ENCODE measurements around the gene OIP5. TPM values are rescaled to one million over a fixed set of nuclear protein-coding genes. Genes with fewer than 3 reads are reported as not detected.

OIP5 gene
- total RNA-seq, 1 donor from 2014 or later, result 0.62 TPM

GRCh38 chr15:41336549-41336948, 4.2 kb upstream of the OIP5 start:
- POLR2A ChIA-PET, result no interaction called here
- no peak overlapping the region for H3K4me3 Mint-ChIP-seq

GRCh38 chr15:41334293-41335120, 2.1 kb upstream of the OIP5 start:
- CTCF ChIA-PET, result no interaction called here
- POLR2A ChIA-PET, result interaction anchor here (2.2 to 2.5 kb wide), 2 partner anchors 43 to 51 kb away, joined by 14 to 21 read pairs; no protein-coding TSS in a partner anchor
- DNase-seq (no peak), ATAC-seq (ENCODE audit: low read depth) (no peak)
- no peak for TF ChIP-seq CTCF (IDR thresholded peaks at IDR 0.05)
- peak overlapping the region; percentile 71 for H3K27ac Mint-ChIP-seq
- no peaks in the 10 kb centered on the region for H3K9me3 Mint-ChIP-seq
- intact Hi-C loops (cut with micrococcal nuclease), result no loop called here
- peaks cover 9% of the 10 kb centered on the region for H3K36me3 Mint-ChIP-seq (ENCODE audit: low read depth)
- H3K4me3 Mint-ChIP-seq, result peak overlapping the region; percentile 100
- peaks cover 34% of the 10 kb centered on the region for H3K4me1 Mint-ChIP-seq
- H3K27me3 Mint-ChIP-seq, result no peaks in the 10 kb centered on the region

More at GRCh38 chr15:41336549-41336948, 4.2 kb upstream of the OIP5 start:
- no peak overlapping the region for H3K27ac Mint-ChIP-seq
- no peak for DNase-seq
- H3K4me1 Mint-ChIP-seq, result peaks cover 35% of the 10 kb centered on the region
- TF ChIP-seq CTCF (IDR thresholded peaks at IDR 0.05), result no peak
- ATAC-seq (ENCODE audit: low read depth), result no peak
- no peaks in the 10 kb centered on the region for H3K27me3 Mint-ChIP-seq
- peaks cover 9% of the 10 kb centered on the region for H3K36me3 Mint-ChIP-seq (ENCODE audit: low read depth)
- CTCF ChIA-PET, result no interaction called here
- H3K9me3 Mint-ChIP-seq, result no peaks in the 10 kb centered on the region
- intact Hi-C loops (cut with micrococcal nuclease), result no loop called here

GRCh38 chr15:41333026-41333562, 703 bp upstream of the OIP5 start:
- peak overlapping the region; percentile 97 for H3K27ac Mint-ChIP-seq
- ChIA-PET CTCF (interaction anchor here (0.8 to 1.6 kb wide), 5 partner anchors 45 to 429 kb away, joined by 3 to 7 read pairs (median 3); partner anchors contain the start of genes CHP1 and EXD1), POLR2A (interaction anchor here (0.5 to 2.5 kb wide), 10 partner anchors 9 to 217 kb away, joined by 3 to 24 read pairs (median 4); partner anchors contain the start of genes CHP1, EXD1 and INO80)
- peak overlapping the region; percentile 100 for H3K4me3 Mint-ChIP-seq
- no peaks in the 10 kb centered on the region for H3K9me3 Mint-ChIP-seq
- no peak for TF ChIP-seq CTCF (IDR thresholded peaks at IDR 0.05)
- peaks cover 31% of the 10 kb centered on the region for H3K4me1 Mint-ChIP-seq
- H3K27me3 Mint-ChIP-seq, result no peaks in the 10 kb centered on the region
- DNase-seq (no peak), ATAC-seq (ENCODE audit: low read depth) (peak; percentile 12)
- H3K36me3 Mint-ChIP-seq (ENCODE audit: low read depth), result peaks cover 9% of the 10 kb centered on the region
- intact Hi-C loops (cut with micrococcal nuclease), result loop anchor here (2.0 kb wide), 4 partner anchors 170 to 768 kb away; partner anchors contain the start of genes CCDC32 and MGA

GRCh38 chr15:41331833-41332193, 578 bp downstream of the OIP5 start:
- H3K27ac Mint-ChIP-seq, result peak overlapping the region; percentile 97
- no peaks in the 10 kb centered on the region for H3K9me3 Mint-ChIP-seq
- H3K4me3 Mint-ChIP-seq, result peak overlapping the region; percentile 100
- no peak for TF ChIP-seq CTCF (IDR thresholded peaks at IDR 0.05)
- POLR2A ChIA-PET, result interaction anchor here (0.6 to 2.5 kb wide), 9 partner anchors 8 to 461 kb away, joined by 4 to 24 read pairs (median 6); partner anchors contain the start of genes CHP1, EXD1 and INO80
- CTCF ChIA-PET, result interaction anchor here (1.2 to 1.6 kb wide), 2 partner anchors 58 to 101 kb away, joined by 3 to 5 read pairs; partner anchors contain the start of genes CHP1 and EXD1
- H3K4me1 Mint-ChIP-seq, result peaks cover 31% of the 10 kb centered on the region
- no peaks in the 10 kb centered on the region for H3K27me3 Mint-ChIP-seq
- DNase-seq (no peak), ATAC-seq (ENCODE audit: low read depth) (no peak)
- H3K36me3 Mint-ChIP-seq (ENCODE audit: low read depth), result peaks cover 9% of the 10 kb centered on the region
- intact Hi-C loops (cut with micrococcal nuclease), result loop anchor here (1.0 to 2.0 kb wide), 10 partner anchors 41 to 767 kb away; partner anchors contain the start of genes CCDC32, CHP1, MGA and NDUFAF1

- CTCF ChIA-PET, result interaction anchor here (1.7 kb wide), 1 partner anchor 100 kb away, joined by 6 read pairs; the partner anchor contains the start of gene CHP1
- H3K27me3 Mint-ChIP-seq, result no peaks in the 10 kb centered on the region
- H3K9me3 Mint-ChIP-seq, result no peaks in the 10 kb centered on the region
- POLR2A ChIA-PET, result interaction anchor here (1.0 to 1.5 kb wide), 3 partner anchors 40 to 100 kb away, joined by 3 to 7 read pairs (median 3); partner anchors contain the start of gene CHP1
- H3K36me3 Mint-ChIP-seq (ENCODE audit: low read depth), result peaks cover 9% of the 10 kb centered on the region
- H3K4me3 Mint-ChIP-seq, result peak overlapping the region; percentile 100
- DNase-seq, result no peak
- intact Hi-C loops (cut with micrococcal nuclease), result no loop called here
- H3K27ac Mint-ChIP-seq, result peak overlapping the region; percentile 97
- no peak for TF ChIP-seq CTCF (IDR thresholded peaks at IDR 0.05)
- no peak for ATAC-seq (ENCODE audit: low read depth)
- H3K4me1 Mint-ChIP-seq, result peaks cover 29% of the 10 kb centered on the region
These were observed 1.1 kb downstream of the OIP5 start for GRCh38 chr15:41331281-41331680.
